GM12891 (cell line): ENCODE data around the gene FGF14.

Source experiments
- DNase-seq: peaks from one replicate; pipeline ENCODE4 v3.0.0; 2011; ENCODE audit warnings: low spot score; ENCODE audit not compliant: insufficient read length
- FAIRE-seq: peaks from 2 replicates; lab custom pipeline; 2011; peaks lifted over from hg19 to GRCh38; lab: Jason Lieb, UNC
- PAX5 ChIP-seq: IDR thresholded peaks from 2 replicates; pipeline ENCODE4 v1.6.1; 2011; ENCODE audit warnings: low read length, moderate library complexity, mild to moderate bottlenecking; ENCODE audit not compliant: insufficient read depth, severe bottlenecking
- POLR2A ChIP-seq: IDR thresholded peaks from 2 replicates; pipeline ENCODE4 v1.6.1; 2011; ENCODE audit warnings: low read depth, low read length, control low read depth
- POLR2AphosphoS5 ChIP-seq: IDR thresholded peaks from 2 replicates; pipeline ENCODE4 v1.6.1; 2011; ENCODE audit warnings: low read depth, low read length, control low read depth
- POU2F2 ChIP-seq: IDR thresholded peaks from 2 replicates; pipeline ENCODE4 v1.6.1; 2011; ENCODE audit warnings: low read depth, mild to moderate bottlenecking, control low read depth, low read length, moderate library complexity
- SPI1 ChIP-seq: IDR thresholded peaks from 2 replicates; pipeline ENCODE4 v1.6.1; 2011; ENCODE audit warnings: low read depth, low read length, control low read depth
- TAF1 ChIP-seq: IDR thresholded peaks from 2 replicates; pipeline ENCODE4 v1.6.1; 2011; ENCODE audit warnings: low read depth, low read length, control low read depth

The FGF14 gene

GRCh38 chr13:102276404-102276803 lies 125.4 kb downstream of the FGF14 start:
- no peak for DNase-seq
- TF ChIP-seq POLR2AphosphoS5, result no peak
- no peak for TF ChIP-seq POU2F2
- TF ChIP-seq SPI1, result no peak
- TF ChIP-seq PAX5, result no peak
- no peak for TF ChIP-seq POLR2A
- no peak for TF ChIP-seq TAF1
- FAIRE-seq, result no peak

GRCh38 chr13:102275969-102276368 lies 125.9 kb downstream of the FGF14 start:
- DNase-seq (no peak), FAIRE-seq (no peak)
- TF ChIP-seq TAF1 (no peak), SPI1 (no peak), POLR2A (no peak), PAX5 (no peak), POU2F2 (no peak), POLR2AphosphoS5 (no peak)

- FAIRE-seq (no peak), DNase-seq (no peak)
Measured at GRCh38 chr13:102273111-102273510, 128.7 kb downstream of the FGF14 start.

DNA sequence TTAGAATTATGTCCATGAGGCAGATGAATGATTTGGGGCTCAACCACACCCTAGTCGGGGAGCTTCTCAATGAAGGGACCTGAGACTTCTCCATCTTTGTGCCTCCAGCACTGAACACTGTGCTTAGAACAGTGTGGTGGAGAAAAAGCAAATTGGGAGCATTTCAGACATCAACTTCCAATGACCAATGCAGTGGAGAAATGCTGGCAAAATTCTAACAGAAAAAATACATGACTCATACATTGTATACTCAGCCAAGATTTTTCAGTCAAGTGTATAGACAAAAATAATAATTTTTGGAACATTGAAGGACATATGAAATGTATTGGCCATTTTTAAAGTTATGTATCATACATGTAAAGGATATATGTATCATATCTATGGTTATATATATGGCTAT lies 134.7 kb downstream of the FGF14 start:
- TF ChIP-seq PAX5 (no peak), TAF1 (no peak), POLR2A (no peak), SPI1 (no peak), POU2F2 (no peak), POLR2AphosphoS5 (no peak)
- DNase-seq (no peak), FAIRE-seq (no peak)

More at GRCh38 chr13:102273111-102273510, 128.7 kb downstream of the FGF14 start:
- TF ChIP-seq PAX5, result no peak
- no peak for TF ChIP-seq SPI1
- TF ChIP-seq POLR2AphosphoS5, result no peak
- no peak for TF ChIP-seq TAF1
- no peak for TF ChIP-seq POU2F2
- TF ChIP-seq POLR2A, result no peak

GRCh38 chr13:102261809-102262208 lies 140.0 kb downstream of the FGF14 start:
- FAIRE-seq (no peak), DNase-seq (no peak)
- no peak for TF ChIP-seq POLR2AphosphoS5
- TF ChIP-seq PAX5, result no peak
- TF ChIP-seq SPI1, result no peak
- no peak for TF ChIP-seq POU2F2
- no peak for TF ChIP-seq TAF1
- TF ChIP-seq POLR2A, result no peak

DNA sequence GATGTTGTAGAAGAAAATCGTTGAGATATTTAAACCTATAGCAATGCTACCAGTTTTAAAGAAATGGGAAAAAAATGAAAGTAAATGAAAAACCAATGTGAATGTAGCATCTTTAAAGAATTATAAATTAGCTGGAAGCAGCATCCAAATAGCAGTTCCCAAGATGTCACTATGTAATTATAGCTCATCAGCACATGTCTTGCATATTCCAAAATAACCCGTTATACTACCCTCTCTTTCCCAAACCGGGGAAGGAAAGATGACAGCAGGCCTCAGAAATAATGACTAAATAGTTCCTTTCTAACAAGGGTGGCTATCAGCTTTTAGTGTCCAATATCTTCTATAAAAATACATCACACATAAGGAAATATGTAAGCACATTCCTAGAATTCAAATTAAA lies 140.5 kb downstream of the FGF14 start:
- DNase-seq (no peak), FAIRE-seq (no peak)
- TF ChIP-seq POLR2A, result no peak
- no peak for TF ChIP-seq PAX5
- TF ChIP-seq POU2F2, result no peak

- FAIRE-seq (no peak), DNase-seq (no peak)
- TF ChIP-seq POLR2AphosphoS5 (no peak), SPI1 (no peak), TAF1 (no peak), POU2F2 (no peak), PAX5 (no peak), POLR2A (no peak)
Measured at GRCh38 chr13:102260256-102260655, 141.6 kb downstream of the FGF14 start.

- DNase-seq, result no peak
- FAIRE-seq, result no peak
- TF ChIP-seq POU2F2 (no peak), POLR2A (no peak), PAX5 (no peak), SPI1 (no peak), POLR2AphosphoS5 (no peak), TAF1 (no peak)
Measured at GRCh38 chr13:102255409-102255808, 146.4 kb downstream of the FGF14 start.

- FAIRE-seq (no peak), DNase-seq (no peak)
- TF ChIP-seq POLR2A, result no peak
- TF ChIP-seq POLR2AphosphoS5, result no peak
- no peak for TF ChIP-seq TAF1
- no peak for TF ChIP-seq SPI1
- no peak for TF ChIP-seq POU2F2
- no peak for TF ChIP-seq PAX5
Measured at GRCh38 chr13:102251817-102252216, 150.0 kb downstream of the FGF14 start.

DNA sequence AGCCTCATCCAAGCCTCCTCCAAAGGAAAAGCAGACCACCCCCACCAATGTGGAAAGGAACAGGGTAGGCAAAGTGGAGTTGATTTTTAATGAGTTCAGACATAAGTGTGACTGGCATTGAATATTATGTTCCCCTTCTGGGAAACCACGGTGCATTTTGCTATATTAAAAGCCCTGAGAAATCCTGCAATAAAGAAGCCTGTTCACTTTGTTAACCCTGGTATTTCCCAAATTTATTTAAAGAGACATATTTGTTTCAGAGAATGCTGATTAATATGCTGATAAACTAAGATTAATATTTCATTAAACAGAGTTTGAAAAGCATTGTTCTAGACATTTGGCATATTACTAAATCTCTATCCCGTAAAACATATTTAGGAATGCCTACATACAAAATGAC lies 151.4 kb downstream of the FGF14 start:
- FAIRE-seq, result no peak
- no peak for DNase-seq
- TF ChIP-seq PAX5 (no peak), SPI1 (no peak), POLR2AphosphoS5 (no peak), TAF1 (no peak), POU2F2 (no peak), POLR2A (no peak)
